Measurements from ENCODE around the gene DLGAP1.

GRCh38 chr18:3871687-3872086 is 583.4 kb downstream of the DLGAP1 start:
- TF ChIP-seq, protein P1, sequence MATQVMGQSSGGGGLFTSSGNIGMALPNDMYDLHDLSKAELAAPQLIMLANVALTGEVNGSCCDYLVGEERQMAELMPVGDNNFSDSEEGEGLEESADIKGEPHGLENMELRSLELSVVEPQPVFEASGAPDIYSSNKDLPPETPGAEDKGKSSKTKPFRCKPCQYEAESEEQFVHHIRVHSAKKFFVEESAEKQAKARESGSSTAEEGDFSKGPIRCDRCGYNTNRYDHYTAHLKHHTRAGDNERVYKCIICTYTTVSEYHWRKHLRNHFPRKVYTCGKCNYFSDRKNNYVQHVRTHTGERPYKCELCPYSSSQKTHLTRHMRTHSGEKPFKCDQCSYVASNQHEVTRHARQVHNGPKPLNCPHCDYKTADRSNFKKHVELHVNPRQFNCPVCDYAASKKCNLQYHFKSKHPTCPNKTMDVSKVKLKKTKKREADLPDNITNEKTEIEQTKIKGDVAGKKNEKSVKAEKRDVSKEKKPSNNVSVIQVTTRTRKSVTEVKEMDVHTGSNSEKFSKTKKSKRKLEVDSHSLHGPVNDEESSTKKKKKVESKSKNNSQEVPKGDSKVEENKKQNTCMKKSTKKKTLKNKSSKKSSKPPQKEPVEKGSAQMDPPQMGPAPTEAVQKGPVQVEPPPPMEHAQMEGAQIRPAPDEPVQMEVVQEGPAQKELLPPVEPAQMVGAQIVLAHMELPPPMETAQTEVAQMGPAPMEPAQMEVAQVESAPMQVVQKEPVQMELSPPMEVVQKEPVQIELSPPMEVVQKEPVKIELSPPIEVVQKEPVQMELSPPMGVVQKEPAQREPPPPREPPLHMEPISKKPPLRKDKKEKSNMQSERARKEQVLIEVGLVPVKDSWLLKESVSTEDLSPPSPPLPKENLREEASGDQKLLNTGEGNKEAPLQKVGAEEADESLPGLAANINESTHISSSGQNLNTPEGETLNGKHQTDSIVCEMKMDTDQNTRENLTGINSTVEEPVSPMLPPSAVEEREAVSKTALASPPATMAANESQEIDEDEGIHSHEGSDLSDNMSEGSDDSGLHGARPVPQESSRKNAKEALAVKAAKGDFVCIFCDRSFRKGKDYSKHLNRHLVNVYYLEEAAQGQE (IDR thresholded peaks at IDR 0.05; ENCODE audit: borderline replicate concordance in 1 of 2, low read depth in 1 of 2, low read length in 2 of 2): no peak
- TF ChIP-seq ZC3H4 (CRISPR knock-in tag; IDR thresholded peaks at IDR 0.05; ENCODE audit: borderline replicate concordance): no peak
- no peak for TF ChIP-seq SYNCRIP (IDR thresholded peaks at IDR 0.05; ENCODE audit: insufficient read depth, low read depth, low read length)
- no peak for TF ChIP-seq ZBTB38 (CRISPR knock-in tag; IDR thresholded peaks at IDR 0.05)
- no peak for TF ChIP-seq HNRNPUL1 (IDR thresholded peaks at IDR 0.05; ENCODE audit: low read depth, low read length)
- no peak for TF ChIP-seq POLR2A (IDR thresholded peaks at IDR 0.05; ENCODE audit: insufficient read depth in 1 of 2, low read depth in 2 of 2, low read length in 2 of 2)
- no peak for TF ChIP-seq ZFP82 (CRISPR knock-in tag; IDR thresholded peaks at IDR 0.05; ENCODE audit: borderline replicate concordance)

All from HepG2 (cell line).